Tibial nerve (tissue), 4 donors: ENCODE results near the gene CARM1. TPM values are rescaled to one million over a fixed set of nuclear protein-coding genes. Genes with fewer than 3 reads are reported as not detected.
"Not testable (repeated sequence)": the region's sequence is repeated elsewhere in the genome, so short reads cannot be mapped to it uniquely, and the experiment has no call there.

Source experiments
- DNase-seq, 2 donors: peaks; one replicate each; pipeline ENCODE4 v3.0.0-alpha.2; 2019; ENCODE audit warnings: low spot score in 2 of 2
- H3K27ac ChIP-seq, 4 donors: fragments of 200-600 bp; sonication (generic) in 3 of 4; one replicate each; pipeline ENCODE4 v1.5.1; 2017 to 2019; ENCODE audit warnings: mild to moderate bottlenecking in 1 of 4
- H3K27me3 ChIP-seq, 2 donors: fragments of 200-600 bp; sonication (generic) in 1 of 2; one replicate each; pipeline versions ENCODE4 v1.5.1 to v1.6.0; 2017 to 2019
- H3K36me3 ChIP-seq, 3 donors: fragments of 200-600 bp; sonication (generic); one replicate each; pipeline ENCODE4 v1.5.1; 2018 to 2019
- H3K4me1 ChIP-seq, 4 donors: fragments of 200-600 bp; sonication (generic) in 3 of 4; one replicate each; pipeline ENCODE4 v1.5.1; 2017 to 2019
- H3K4me3 ChIP-seq, 4 donors: fragments of 200-600 bp; sonication (generic) in 3 of 4; one replicate each; pipeline ENCODE4 v1.5.1; 2017 to 2019; ENCODE audit warnings: mild to moderate bottlenecking in 1 of 4, moderate library complexity in 1 of 4
- H3K9me3 ChIP-seq, 4 donors: fragments of 200-600 bp; sonication (generic) in 3 of 4; one replicate each; pipeline ENCODE4 v1.5.1; 2017 to 2019
- EP300 ChIP-seq, 2 donors: sonication (generic); formaldehyde crosslinking; IDR thresholded peaks; one replicate each; pipeline ENCODE4 v1.6.1; 2017; ENCODE audit warnings: antibody characterized with exemption in 2 of 2, mild to moderate bottlenecking in 1 of 2
- POLR2A ChIP-seq, 2 donors: fragments of 450-650 bp; IDR thresholded peaks; one replicate each; pipeline ENCODE4 v1.6.1; 2017; ENCODE audit warnings: antibody characterized with exemption in 2 of 2, mild to moderate bottlenecking in 2 of 2, moderate library complexity in 2 of 2
- WGBS, 2 donors: methylation state at CpG; one replicate each; pipeline ENCODE4 v1.1.5; 2018; 5-methylcytosine and 5-hydroxymethylcytosine counted together
- total RNA-seq, 4 donors: library from RNA; depleted of rRNA; stranded (reverse); fragments of >200 nt; gene quantifications; one replicate each; pipeline ENCODE4 v1.1.0, GENCODE V29; 2016
- TF ChIP-seq, protein P1 (sequence below), 5 experiments: fragments of 200-600 bp in 3 of 5; fragments of 450-650 bp in 2 of 5; sonication (generic) in 3 of 5; IDR thresholded peaks; one replicate each; pipeline ENCODE4 v1.5.1; 2016 to 2019; ENCODE audit warnings: antibody characterized with exemption in 5 of 5, mild to moderate bottlenecking in 3 of 5, moderate library complexity in 2 of 5

Gene CARM1
- total RNA-seq, 4 donors from 2014 or later: 13.5 to 22.8 (median 14.0) TPM

- DNase-seq: no peak
- no peaks in the 10 kb centered on the region for H3K36me3 ChIP-seq
- no peaks in the 10 kb centered on the region for H3K27me3 ChIP-seq
- H3K4me1 ChIP-seq: peaks cover 0 to 14% (median 0%) of the 10 kb centered on the region in 4 donors
- TF ChIP-seq, protein P1, sequence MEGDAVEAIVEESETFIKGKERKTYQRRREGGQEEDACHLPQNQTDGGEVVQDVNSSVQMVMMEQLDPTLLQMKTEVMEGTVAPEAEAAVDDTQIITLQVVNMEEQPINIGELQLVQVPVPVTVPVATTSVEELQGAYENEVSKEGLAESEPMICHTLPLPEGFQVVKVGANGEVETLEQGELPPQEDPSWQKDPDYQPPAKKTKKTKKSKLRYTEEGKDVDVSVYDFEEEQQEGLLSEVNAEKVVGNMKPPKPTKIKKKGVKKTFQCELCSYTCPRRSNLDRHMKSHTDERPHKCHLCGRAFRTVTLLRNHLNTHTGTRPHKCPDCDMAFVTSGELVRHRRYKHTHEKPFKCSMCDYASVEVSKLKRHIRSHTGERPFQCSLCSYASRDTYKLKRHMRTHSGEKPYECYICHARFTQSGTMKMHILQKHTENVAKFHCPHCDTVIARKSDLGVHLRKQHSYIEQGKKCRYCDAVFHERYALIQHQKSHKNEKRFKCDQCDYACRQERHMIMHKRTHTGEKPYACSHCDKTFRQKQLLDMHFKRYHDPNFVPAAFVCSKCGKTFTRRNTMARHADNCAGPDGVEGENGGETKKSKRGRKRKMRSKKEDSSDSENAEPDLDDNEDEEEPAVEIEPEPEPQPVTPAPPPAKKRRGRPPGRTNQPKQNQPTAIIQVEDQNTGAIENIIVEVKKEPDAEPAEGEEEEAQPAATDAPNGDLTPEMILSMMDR (IDR thresholded peaks at IDR 0.05): no peak
- peak overlapping the region in 2 of 4 donors; percentile 18 to 84 for H3K27ac ChIP-seq
- H3K9me3 ChIP-seq: no peaks in the 10 kb centered on the region
- 84 to 85% methylated on average over 6 of the region's 6 CpGs for WGBS, 2 donors
- no peak overlapping the region for H3K4me3 ChIP-seq
Observed at GRCh38 chr19:10862561-10863106, 8.7 kb upstream of the CARM1 start.

DNA sequence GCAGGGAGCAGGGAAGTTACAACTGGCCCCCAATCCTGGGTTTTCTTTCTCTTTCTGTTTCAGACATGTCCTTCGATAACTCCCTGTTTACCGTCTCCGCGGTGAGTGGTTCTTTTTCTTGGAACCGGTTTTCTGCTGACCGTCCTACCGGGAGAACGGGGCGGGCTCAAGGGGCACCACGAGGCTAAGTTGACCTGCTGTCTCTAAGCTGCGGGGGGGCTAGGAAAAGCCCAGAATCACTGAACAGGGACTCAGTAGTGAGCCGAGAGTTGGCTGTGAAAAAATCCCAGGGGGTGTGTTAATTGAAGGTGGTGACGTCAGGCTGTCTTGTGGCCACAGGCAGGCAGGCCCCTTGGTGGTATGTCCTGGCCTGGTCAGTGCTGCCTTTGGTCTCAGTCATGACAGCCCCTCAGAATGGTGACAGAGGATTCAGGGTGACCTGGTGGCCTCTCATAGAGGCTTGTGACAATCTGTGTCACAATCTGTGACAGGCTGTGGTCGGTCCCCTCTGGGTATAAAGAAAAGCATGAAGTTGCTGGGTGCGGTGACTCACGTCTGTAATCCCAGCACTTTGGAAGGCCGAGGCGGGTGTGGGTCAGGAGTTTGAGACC is 8.1 kb upstream of the CARM1 start:
- Histone ChIP-seq H3K27me3 (no peaks in the 10 kb centered on the region), H3K36me3 (no peaks in the 10 kb centered on the region), H3K4me3 (no peak overlapping the region), H3K4me1 (peaks cover 0 to 14% (median 0%) of the 10 kb centered on the region in 4 donors), H3K27ac (peak overlapping the region in 2 of 4 donors; percentile 18 to 84), H3K9me3 (no peaks in the 10 kb centered on the region)
- TF ChIP-seq POLR2A (IDR thresholded peaks at IDR 0.05) (no peak), EP300 (IDR thresholded peaks at IDR 0.05) (no peak)
- TF ChIP-seq, protein P1 (IDR thresholded peaks at IDR 0.05): no peak
- DNase-seq: no peak
- whole genome bisulfite sequencing, 2 donors: 56 to 59% methylated on average over 18 of the region's 18 CpGs

DNA sequence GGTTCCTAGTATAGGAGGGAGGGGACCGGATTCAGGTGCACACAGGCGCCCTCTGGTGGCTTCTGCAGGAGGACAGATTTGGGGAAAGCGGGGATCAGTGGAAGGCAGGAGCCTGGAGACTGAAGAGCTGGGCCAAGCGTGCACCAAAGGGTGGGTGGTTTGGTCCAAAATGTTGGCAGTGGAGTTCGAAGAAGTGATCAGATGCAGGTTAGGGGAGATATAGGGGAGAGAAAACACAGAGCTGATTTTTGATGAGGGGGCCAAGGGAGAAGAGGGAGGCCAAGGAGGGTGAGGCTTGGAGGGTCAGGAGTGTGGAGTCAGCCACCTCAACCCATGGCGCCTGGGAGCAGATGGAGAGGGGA is 6.8 kb upstream of the CARM1 start:
- Histone ChIP-seq H3K27me3 (no peaks in the 10 kb centered on the region), H3K4me1 (peaks cover 0 to 14% (median 0%) of the 10 kb centered on the region in 4 donors), H3K4me3 (no peak overlapping the region), H3K36me3 (no peaks in the 10 kb centered on the region), H3K9me3 (no peaks in the 10 kb centered on the region), H3K27ac (peak overlapping the region in 2 of 4 donors; percentile 73 to 84)
- DNase-seq: peak; percentile 76 to 93
- WGBS, 2 donors: 14 to 19% methylated on average over 6 of the region's 6 CpGs
- TF ChIP-seq POLR2A (IDR thresholded peaks at IDR 0.05) (no peak), EP300 (IDR thresholded peaks at IDR 0.05) (peak in 1 of 2 donors; percentile 9)
- TF ChIP-seq, protein P1 (IDR thresholded peaks at IDR 0.05): peak; percentile 86 to 91 (median 88)

GRCh38 chr19:10866495-10866894 is 4.9 kb upstream of the CARM1 start:
- WGBS, 2 donors: 89 to 90% methylated on average over 10 of the region's 10 CpGs
- no peaks in the 10 kb centered on the region for H3K9me3 ChIP-seq
- peaks cover 0 to 21% (median 0%) of the 10 kb centered on the region in 4 donors for H3K4me1 ChIP-seq
- H3K4me3 ChIP-seq: no peak overlapping the region
- H3K36me3 ChIP-seq: no peaks in the 10 kb centered on the region
- no peak for DNase-seq
- no peaks in the 10 kb centered on the region for H3K27me3 ChIP-seq
- H3K27ac ChIP-seq: no peak overlapping the region
- TF ChIP-seq POLR2A (IDR thresholded peaks at IDR 0.05) (no peak), EP300 (IDR thresholded peaks at IDR 0.05) (no peak)
- TF ChIP-seq, protein P1 (IDR thresholded peaks at IDR 0.05): no peak

- Histone ChIP-seq H3K9me3 (no peaks in the 10 kb centered on the region), H3K4me3 (no peak overlapping the region), H3K4me1 (peaks cover 0 to 28% (median 5%) of the 10 kb centered on the region in 4 donors), H3K27ac (no peak overlapping the region), H3K36me3 (no peaks in the 10 kb centered on the region), H3K27me3 (no peaks in the 10 kb centered on the region)
- TF ChIP-seq POLR2A (IDR thresholded peaks at IDR 0.05) (no peak), EP300 (IDR thresholded peaks at IDR 0.05) (no peak)
- TF ChIP-seq, protein P1 (IDR thresholded peaks at IDR 0.05): no peak
- WGBS, 2 donors: 88 to 95% methylated on average over 10 of the region's 10 CpGs
- no peak for DNase-seq
Observed at GRCh38 chr19:10868872-10869547, 2.3 kb upstream of the CARM1 start.

DNA sequence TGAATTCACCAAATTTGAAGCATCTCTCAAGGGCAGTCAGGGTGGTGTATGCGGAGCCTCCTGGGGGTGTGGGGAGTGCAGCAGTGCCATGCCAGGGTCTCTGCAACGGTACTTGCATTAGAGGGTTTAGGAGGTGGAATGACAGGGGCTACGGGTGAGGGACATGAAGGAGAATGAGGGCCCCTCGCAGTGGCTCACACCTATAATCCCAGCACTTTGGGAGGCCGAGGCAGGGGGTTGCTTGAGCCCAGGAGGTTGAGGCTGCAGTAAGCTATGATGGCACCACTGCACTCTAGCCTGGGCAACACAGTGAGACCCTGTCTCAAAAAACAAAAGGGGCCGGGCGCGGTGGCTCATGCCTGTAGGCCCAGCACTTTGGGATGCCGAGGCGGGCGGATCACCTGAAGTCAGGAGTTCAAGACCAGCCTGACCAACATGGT is 1.5 kb upstream of the CARM1 start:
- 91 to 94% methylated on average over 11 of the region's 11 CpGs for WGBS, 2 donors
- H3K9me3 ChIP-seq, DNase-seq, H3K4me3 ChIP-seq, H3K36me3 ChIP-seq, H3K27me3 ChIP-seq, H3K27ac ChIP-seq: not testable (repeated sequence)
- peaks cover 0 to 29% (median 5%) of the 10 kb centered on the region in 4 donors for H3K4me1 ChIP-seq
